ENCODE measurements around the gene GRID2.

GRCh38 chr4:93700571-93700970 lies 1396.8 kb downstream of the GRID2 start:
- no peak for TF ChIP-seq POLR2A (IDR thresholded peaks at IDR 0.05)
- no peak for TF ChIP-seq CTCF (IDR thresholded peaks at IDR 0.05)

Data from stomach (tissue), 4 donors.